ENCODE results near the gene AKT1S1.

The AKT1S1 gene

GRCh38 chr19:49907745-49908446, 30.7 kb upstream of the AKT1S1 start:
- DNase-seq, result no peak

- no peak for DNase-seq
These were observed 29.9 kb upstream of the AKT1S1 start for GRCh38 chr19:49906879-49907564.

- DNase-seq, result no peak
These were observed 27.0 kb upstream of the AKT1S1 start for GRCh38 chr19:49904136-49904535.

GRCh38 chr19:49896863-49897621, 19.9 kb upstream of the AKT1S1 start, which contains the start of gene IL4I1:
Gene IL4I1, minus strand, starts transcription at chr19:49896887. Its CDS starts 727 bp downstream, at chr19:49896160.
- no peak for DNase-seq

- no peak for DNase-seq
These were observed 18.6 kb upstream of the AKT1S1 start for GRCh38 chr19:49895566-49896297.

GRCh38 chr19:49894879-49895565, 17.9 kb upstream of the AKT1S1 start:
- no peak for DNase-seq

GRCh38 chr19:49894011-49894664, 17.0 kb upstream of the AKT1S1 start:
- DNase-seq, result no peak

GRCh38 chr19:49892716-49893115, 15.6 kb upstream of the AKT1S1 start:
- no peak for DNase-seq

- no peak for DNase-seq
These were observed 14.2 kb upstream of the AKT1S1 start for GRCh38 chr19:49891393-49891792.

- peak; percentile 67 to 84 for DNase-seq
These were observed 13.5 kb upstream of the AKT1S1 start for GRCh38 chr19:49890349-49891311.

- peak; percentile 84 to 92 for DNase-seq
These were observed 12.7 kb upstream of the AKT1S1 start for GRCh38 chr19:49889687-49890348.

GRCh38 chr19:49889038-49889686, 12.0 kb upstream of the AKT1S1 start:
- DNase-seq, result no peak

GRCh38 chr19:49888510-49888824, 11.3 kb upstream of the AKT1S1 start:
- DNase-seq, result no peak

- no peak for DNase-seq
These were observed 10.7 kb upstream of the AKT1S1 start for GRCh38 chr19:49887665-49888509.

GRCh38 chr19:49887037-49887664, 10.0 kb upstream of the AKT1S1 start:
- DNase-seq, result no peak

- no peak for DNase-seq
These were observed 7.6 kb upstream of the AKT1S1 start for GRCh38 chr19:49884760-49885159.

- DNase-seq, result no peak
These were observed 7.0 kb upstream of the AKT1S1 start for GRCh38 chr19:49884109-49884508.

- no peak for DNase-seq
These were observed 5.9 kb upstream of the AKT1S1 start for GRCh38 chr19:49883094-49883493.

Data from NCI-H1930 (cell line).